ENCODE measurements around the gene AGBL1.

DNA sequence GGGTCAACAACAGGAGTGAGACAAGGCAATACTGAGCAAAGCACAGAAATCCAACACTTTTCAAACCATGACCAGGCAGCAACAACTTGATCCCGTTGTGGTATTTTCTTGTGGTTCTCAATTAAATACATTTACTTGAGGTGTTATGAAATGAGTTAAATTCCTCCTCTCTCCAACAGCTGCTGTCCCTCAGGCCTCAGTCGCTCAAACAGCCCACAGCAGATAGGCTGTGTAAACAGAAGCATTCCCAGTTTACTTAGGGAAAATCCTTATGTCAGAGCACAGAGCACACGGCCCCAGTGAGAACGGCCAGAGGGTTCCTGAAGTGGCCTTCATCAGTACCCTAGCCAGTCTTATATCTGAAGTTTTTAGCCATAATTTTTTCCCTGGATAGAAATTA lies 359.9 kb downstream of the AGBL1 start:
- TF ChIP-seq EZH2phosphoT487 (conservative IDR thresholded peaks at IDR 0.05; ENCODE audit: low read length), result no peak
- TF ChIP-seq CTCF (IDR thresholded peaks at IDR 0.05; ENCODE audit: insufficient read depth, low read length, poor library complexity, severe bottlenecking), result no peak

Measured in SU-DHL-6 (cell line).